ENCODE data around the gene MUC12. TPM values are rescaled to one million over a fixed set of nuclear protein-coding genes. Genes with fewer than 3 reads are reported as not detected.

The MUC12 gene
- total and polyA plus RNA-seq, 9 of the 15 experiments (the other 6 are each of a cell fraction or from before 2014, with no cell fraction given) = 0.23 to 1.2 (median 0.79) TPM; not detected in 1

- TF ChIP-seq ZHX1 (conservative IDR thresholded peaks at IDR 0.05; ENCODE audit: low read length) (0 out of 2 replicates have a peak, but pooled peaks have one; percentile 28), RB1 (IDR thresholded peaks at IDR 0.05; ENCODE audit: low read depth) (peak; percentile 99), XRCC5 (IDR thresholded peaks at IDR 0.05; ENCODE audit: low read depth, low read length) (peak; percentile 87; the same call in 1 of the 2 replicates), HIVEP1 (CRISPR knock-in tag; IDR thresholded peaks at IDR 0.05) (no peak), HMGXB4 (CRISPR knock-in tag; IDR thresholded peaks at IDR 0.05) (peak; percentile 91; the same call in 1 of the 2 replicates), HNRNPK (IDR thresholded peaks at IDR 0.05; ENCODE audit: low read depth, low read length, poor library complexity, severe bottlenecking) (peak; percentile 80), KDM5B (IDR thresholded peaks at IDR 0.05; ENCODE audit: insufficient replicate concordance, low read depth, low read length) (no peak), E2F1 (CRISPR knock-in tag; IDR thresholded peaks at IDR 0.05) (peak; percentile 52; the same call in 1 of the 2 replicates), ETV5 (CRISPR knock-in tag; IDR thresholded peaks at IDR 0.05; ENCODE audit: low read depth) (peak; percentile 65), ZNF507 (tag; conservative IDR thresholded peaks at IDR 0.05) (no peak), RAD21 (CRISPR knock-in tag; conservative IDR thresholded peaks at IDR 0.05 in 1 of 2, IDR thresholded peaks at IDR 0.05 in 1 of 2) (peak; percentile 61 to 88), L3MBTL2 (IDR thresholded peaks at IDR 0.05) (peak; percentile 77), DMBX1 (CRISPR knock-in tag; IDR thresholded peaks at IDR 0.05; ENCODE audit: borderline replicate concordance) (0 out of 2 replicates have a peak, but pooled peaks have one; percentile 17), ZKSCAN8 (CRISPR knock-in tag; IDR thresholded peaks at IDR 0.05) (no peak), ZNF277 (CRISPR knock-in tag; IDR thresholded peaks at IDR 0.05; ENCODE audit: borderline replicate concordance) (no peak), ZBTB2 (IDR thresholded peaks at IDR 0.05) (no peak; the same call in none of the 2 replicates), MAZ (CRISPR knock-in tag; conservative IDR thresholded peaks at IDR 0.05 in 1 of 2, IDR thresholded peaks at IDR 0.05 in 1 of 2) (peak; percentile 73 to 96; a peak in 3 of 4 replicates)
Observed at GRCh38 chr7:100965723-100966541, 3.4 kb upstream of the MUC12 start (continued).

Data from K562 (cell line).